ENCODE measurements around the gene PRH2.

GRCh38 chr12:10936506-10936905 is 7.5 kb downstream of the PRH2 start:
- TF ChIP-seq CTCF (IDR thresholded peaks at IDR 0.05): no peak
- no peak for TF ChIP-seq POLR2A (IDR thresholded peaks at IDR 0.05)

All from testis (tissue), 2 donors.